Kidney epithelial cell (primary cell): ENCODE data around the gene UBP1. TPM values are rescaled to one million over a fixed set of nuclear protein-coding genes. Genes with fewer than 3 reads are reported as not detected.

Experiments
- DNase-seq: peaks from one replicate; pipeline ENCODE4 v3.0.0-alpha.2; 2010; ENCODE audit warnings: low read depth
- H3K27me3 ChIP-seq: 2 replicates; pipeline ENCODE4 v1.6.0; 2011; ENCODE audit warnings: low read length; ENCODE audit not compliant: control insufficient read depth, insufficient read depth
- H3K36me3 ChIP-seq: 2 replicates; pipeline ENCODE4 v1.5.1; 2011; ENCODE audit warnings: low read length; ENCODE audit not compliant: control insufficient read depth, insufficient read depth
- H3K4me3 ChIP-seq: 2 replicates; pipeline ENCODE4 v1.5.1; 2011; ENCODE audit warnings: low read depth, mild to moderate bottlenecking, control low read depth, low read length
- total RNA-seq: library from RNA; depleted of rRNA; stranded (reverse); fragments of >200 nt; gene quantifications from 2 replicates; pipeline ENCODE4 v1.2.3, GENCODE V29; 2015
- TF ChIP-seq, protein P1 (sequence below): IDR thresholded peaks from 2 replicates; pipeline ENCODE4 v1.5.1; 2011; ENCODE audit warnings: mild to moderate bottlenecking, moderate library complexity, low read length, control low read depth, inconsistent platforms; ENCODE audit not compliant: insufficient read depth, poor library complexity, severe bottlenecking

The UBP1 gene
- total RNA-seq, 1 donor from 2014 or later: 50.9 TPM

DNA sequence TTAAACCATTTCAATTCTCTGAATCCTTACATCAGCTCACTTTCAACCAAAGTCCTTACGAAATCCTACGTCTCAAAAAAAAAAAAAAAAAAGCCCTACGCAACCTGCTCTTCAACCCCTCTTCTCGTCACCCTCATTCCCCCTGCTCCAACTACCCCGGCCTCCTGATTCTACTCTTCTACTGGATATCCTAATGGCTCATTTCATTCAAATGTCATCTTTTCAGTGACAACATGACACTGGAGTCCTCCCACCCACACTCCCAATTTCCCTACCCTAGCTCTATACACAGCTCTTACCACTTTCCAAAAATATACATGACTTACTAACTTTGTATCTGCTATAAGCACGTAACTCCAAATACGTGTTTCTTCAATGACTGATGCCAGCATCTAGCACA lies 11.5 kb downstream of the UBP1 start:
- TF ChIP-seq, protein P1, sequence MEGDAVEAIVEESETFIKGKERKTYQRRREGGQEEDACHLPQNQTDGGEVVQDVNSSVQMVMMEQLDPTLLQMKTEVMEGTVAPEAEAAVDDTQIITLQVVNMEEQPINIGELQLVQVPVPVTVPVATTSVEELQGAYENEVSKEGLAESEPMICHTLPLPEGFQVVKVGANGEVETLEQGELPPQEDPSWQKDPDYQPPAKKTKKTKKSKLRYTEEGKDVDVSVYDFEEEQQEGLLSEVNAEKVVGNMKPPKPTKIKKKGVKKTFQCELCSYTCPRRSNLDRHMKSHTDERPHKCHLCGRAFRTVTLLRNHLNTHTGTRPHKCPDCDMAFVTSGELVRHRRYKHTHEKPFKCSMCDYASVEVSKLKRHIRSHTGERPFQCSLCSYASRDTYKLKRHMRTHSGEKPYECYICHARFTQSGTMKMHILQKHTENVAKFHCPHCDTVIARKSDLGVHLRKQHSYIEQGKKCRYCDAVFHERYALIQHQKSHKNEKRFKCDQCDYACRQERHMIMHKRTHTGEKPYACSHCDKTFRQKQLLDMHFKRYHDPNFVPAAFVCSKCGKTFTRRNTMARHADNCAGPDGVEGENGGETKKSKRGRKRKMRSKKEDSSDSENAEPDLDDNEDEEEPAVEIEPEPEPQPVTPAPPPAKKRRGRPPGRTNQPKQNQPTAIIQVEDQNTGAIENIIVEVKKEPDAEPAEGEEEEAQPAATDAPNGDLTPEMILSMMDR: no peak
- Histone ChIP-seq H3K36me3 (no peaks in the 10 kb centered on the region), H3K27me3 (no peaks in the 10 kb centered on the region), H3K4me3 (no peak overlapping the region)
- DNase-seq: no peak

DNA sequence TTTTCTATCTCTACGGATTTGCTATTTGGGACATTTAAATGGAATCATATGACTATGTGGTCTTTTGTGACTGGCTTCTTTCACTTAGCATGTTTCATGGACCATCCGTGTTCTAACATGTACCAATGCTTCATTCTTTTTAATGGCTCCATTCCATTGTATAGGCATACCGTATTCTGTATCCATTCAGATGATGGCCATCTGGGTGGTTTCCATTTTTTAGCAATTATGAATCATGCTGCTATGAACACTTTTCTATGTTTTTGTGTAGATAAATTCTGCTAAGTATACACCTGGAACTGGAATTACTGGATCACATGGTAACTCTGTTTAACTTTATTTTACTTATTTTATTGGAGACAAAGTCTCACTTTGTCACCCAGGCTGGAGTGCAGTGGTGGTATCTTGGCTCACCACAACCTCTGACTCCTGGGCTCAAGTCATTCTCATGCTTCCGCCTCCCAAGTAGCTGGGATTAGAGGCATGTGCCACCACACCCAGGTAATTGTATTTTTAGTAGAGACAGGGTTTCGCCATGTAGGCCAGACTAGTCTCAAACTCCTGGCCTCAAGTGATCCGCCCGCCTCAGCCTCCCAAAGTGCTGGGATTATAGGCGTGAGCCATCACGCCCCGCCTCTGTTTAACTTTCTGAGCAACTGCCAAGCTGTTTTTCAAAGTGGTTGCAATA lies 13.4 kb downstream of the UBP1 start:
- Histone ChIP-seq H3K27me3 (no peaks in the 10 kb centered on the region), H3K4me3 (no peak overlapping the region), H3K36me3 (no peaks in the 10 kb centered on the region)
- no peak for DNase-seq
- TF ChIP-seq, protein P1: no peak

DNA sequence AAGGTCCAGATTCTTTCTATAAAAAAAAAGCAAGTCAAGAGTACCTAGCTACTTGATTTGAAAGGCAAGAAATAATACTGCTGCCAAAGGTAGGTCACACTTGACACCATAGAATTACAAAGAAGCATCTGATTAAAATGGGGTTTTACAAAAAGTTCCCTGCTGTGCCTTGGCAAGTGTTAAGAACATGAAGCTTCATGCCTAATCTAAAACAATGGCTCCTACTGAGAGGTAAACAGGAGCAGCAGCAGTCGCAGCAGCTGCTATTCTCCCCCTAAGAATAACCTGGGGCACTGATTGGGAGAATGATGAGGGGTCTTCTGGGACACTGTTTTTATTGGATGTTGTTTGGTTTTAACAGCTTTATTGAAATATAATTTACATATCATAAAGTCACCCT lies 14.1 kb downstream of the UBP1 start:
- Histone ChIP-seq H3K27me3 (no peaks in the 10 kb centered on the region), H3K4me3 (no peak overlapping the region), H3K36me3 (no peaks in the 10 kb centered on the region)
- TF ChIP-seq, protein P1: no peak
- no peak for DNase-seq

DNA sequence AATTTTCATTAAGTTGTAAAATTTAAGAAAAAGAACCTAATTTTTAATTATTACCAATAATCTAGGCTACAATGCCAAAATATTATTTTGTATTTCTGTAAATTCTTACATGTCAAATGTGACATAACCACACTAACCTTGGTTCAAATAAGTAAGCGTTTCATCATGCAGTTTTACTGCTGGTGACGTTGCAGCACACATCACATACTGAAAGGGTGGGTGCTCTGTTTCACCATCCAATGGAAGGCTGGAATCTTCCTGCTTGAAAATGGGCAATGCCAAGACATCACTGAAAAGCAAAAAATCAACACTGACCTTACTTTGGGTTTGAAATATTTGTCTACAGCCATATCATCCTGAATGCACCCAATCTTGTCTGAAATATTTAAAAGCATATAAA lies 14.8 kb downstream of the UBP1 start:
- H3K27me3 ChIP-seq: no peaks in the 10 kb centered on the region
- TF ChIP-seq, protein P1: no peak
- H3K4me3 ChIP-seq: no peak overlapping the region
- no peaks in the 10 kb centered on the region for H3K36me3 ChIP-seq
- no peak for DNase-seq

DNA sequence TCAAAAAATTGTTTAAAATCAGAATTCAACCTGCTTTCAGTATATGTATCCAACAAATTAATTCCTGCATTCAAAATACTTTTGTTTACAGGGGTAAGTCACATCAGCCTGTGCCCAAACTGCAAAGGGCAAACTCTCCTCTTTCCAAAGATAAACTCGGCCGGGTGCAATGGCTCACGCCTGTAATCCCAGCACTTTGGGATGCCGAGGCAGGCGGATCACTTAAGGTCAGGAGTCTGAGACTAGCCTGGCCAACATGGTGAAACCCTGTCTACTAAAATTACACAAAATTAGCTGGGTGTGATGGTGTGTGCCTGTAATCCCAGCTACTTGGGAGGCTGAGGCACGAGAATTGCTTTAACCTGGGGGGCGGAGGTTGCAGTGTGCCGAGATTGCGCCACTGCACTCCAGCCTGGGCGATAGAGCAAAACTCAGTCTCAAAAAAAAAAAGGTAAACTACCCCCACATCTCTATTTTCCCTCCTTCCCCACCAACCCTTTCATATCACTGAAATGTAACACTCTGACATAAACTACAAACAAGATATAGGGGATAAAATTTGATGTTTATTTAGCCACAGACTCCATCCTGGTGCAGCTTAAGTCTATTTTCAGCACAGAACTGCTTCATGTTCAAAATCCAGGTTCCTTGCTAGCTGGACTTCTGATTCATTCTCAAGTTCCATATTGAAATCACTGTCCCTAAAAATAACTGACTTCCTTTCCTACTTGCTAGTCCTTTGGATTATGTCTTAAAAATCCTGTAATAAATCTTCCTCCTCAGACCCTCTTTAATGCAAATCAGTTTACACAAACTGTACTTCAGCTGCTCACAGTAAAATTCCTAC lies 15.4 kb downstream of the UBP1 start:
- DNase-seq: no peak
- Histone ChIP-seq H3K27me3 (no peaks in the 10 kb centered on the region), H3K4me3 (no peak overlapping the region), H3K36me3 (no peaks in the 10 kb centered on the region)
- TF ChIP-seq, protein P1: no peak
